ENCODE results near the gene HOMER2. TPM values are rescaled to one million over a fixed set of nuclear protein-coding genes. Genes with fewer than 3 reads are reported as not detected.

HOMER2 gene
- total RNA-seq, 1 experiment from 2014 or later, result 14.2 TPM

- Mint-ChIP-seq H3K36me3 (ENCODE audit: insufficient read depth in 1 of 3, low read depth in 3 of 3) (peaks cover 20 to 46% (median 38%) of the 10 kb centered on the region in 3 experiments), H3K9me3 (peaks cover 0 to 3% of the 10 kb centered on the region in 2 experiments; a peak in 3 of 5 replicates), H3K27me3 (ENCODE audit: low read depth) (no peaks in the 10 kb centered on the region), H3K4me3 (no peak overlapping the region), H3K27ac (no peak overlapping the region), H3K4me1 (no peaks in the 10 kb centered on the region)
- H3K23ac ChIP-seq (ENCODE audit: insufficient read length, low read depth, low read length), result no peak overlapping the region
- H4K8ac ChIP-seq (replicated peaks; ENCODE audit: insufficient read length, low read depth, low read length), result no peak overlapping the region
- no peak overlapping the region for H3K56ac ChIP-seq (ENCODE audit: insufficient read length, low read depth, low read length)
- H3K18ac ChIP-seq (ENCODE audit: insufficient read length, low read depth, low read length), result no peak overlapping the region
- H2BK5ac ChIP-seq (ENCODE audit: insufficient read length, low read length), result no peak overlapping the region
- no peak overlapping the region for H3K27ac ChIP-seq (ENCODE audit: insufficient read length, low read depth, low read length)
- H2AK5ac ChIP-seq (ENCODE audit: insufficient read length, low read length), result no peak overlapping the region
- no peak overlapping the region for H3T11ph ChIP-seq (ENCODE audit: low read length)
- no peak overlapping the region for H3K4me2 ChIP-seq (ENCODE audit: insufficient read depth, insufficient read length, low read length)
- no peak for DNase-seq
- no peak overlapping the region for H2BK120ac ChIP-seq (ENCODE audit: low read depth, low read length, poor library complexity, severe bottlenecking)
- H3K4ac ChIP-seq (ENCODE audit: low read depth, low read length), result no peak overlapping the region
- H3K79me2 ChIP-seq (ENCODE audit: insufficient read depth, low read length), result no peaks in the 10 kb centered on the region
- H3K4me1 ChIP-seq (ENCODE audit: insufficient read depth, low read length), result no peaks in the 10 kb centered on the region
- no peak overlapping the region for H2BK20ac ChIP-seq (ENCODE audit: low read depth, low read length, poor library complexity, severe bottlenecking)
- no peak overlapping the region for H4K91ac ChIP-seq (ENCODE audit: insufficient read length, low read depth, low read length)
- H3K23me2 ChIP-seq (ENCODE audit: insufficient read length, low read depth, low read length, poor library complexity, severe bottlenecking), result no peaks in the 10 kb centered on the region
- H3K79me1 ChIP-seq (ENCODE audit: insufficient read depth, low read depth, low read length, poor library complexity, severe bottlenecking), result no peaks in the 10 kb centered on the region
- H3K14ac ChIP-seq (ENCODE audit: insufficient read depth, low read length), result no peak overlapping the region
- no peak overlapping the region for H4K5ac ChIP-seq (ENCODE audit: insufficient read length, low read depth, low read length)
- H3K27me3 ChIP-seq (ENCODE audit: insufficient read depth, low read length), result no peaks in the 10 kb centered on the region
- no peak overlapping the region for H2AFZ ChIP-seq (ENCODE audit: low read length)
- H4K20me1 ChIP-seq (ENCODE audit: control insufficient read depth, insufficient read depth, insufficient read length), result no peaks in the 10 kb centered on the region
- no peaks in the 10 kb centered on the region for H3K9me3 ChIP-seq (ENCODE audit: control insufficient read depth, low read depth, low read length)
- no peak overlapping the region for H2BK15ac ChIP-seq (ENCODE audit: low read depth, low read length)
- H3K9ac ChIP-seq (ENCODE audit: extremely low read depth, insufficient read length, low read length), result no peak overlapping the region
- no peak overlapping the region for H2BK12ac ChIP-seq (ENCODE audit: insufficient read length, low read depth, low read length)
- TF ChIP-seq CTCF (conservative IDR thresholded peaks at IDR 0.05), result no peak
Observed at GRCh38 chr15:82820128-82820527, 132.4 kb downstream of the HOMER2 start.

All from H9 (cell line).